ENCODE measurements around the gene ZNF436. TPM values are rescaled to one million over a fixed set of nuclear protein-coding genes. Genes with fewer than 3 reads are reported as not detected.

ZNF436 gene
- total and polyA plus RNA-seq, 9 of the 15 experiments (the other 6 are each of a cell fraction or from before 2014, with no cell fraction given), result 2.1 to 11.3 (median 6.8) TPM

GRCh38 chr1:23344111-23344986, 25.3 kb downstream of the ZNF436 start, which contains the start of gene HNRNPR (continued):
- peak; percentile 93 to 96 for TF ChIP-seq MNT (conservative IDR thresholded peaks at IDR 0.05)
- no peak for TF ChIP-seq CREB3 (tag; conservative IDR thresholded peaks at IDR 0.05; ENCODE audit: low read depth)
- TF ChIP-seq ZNF785 (CRISPR knock-in tag; IDR thresholded peaks at IDR 0.05), result no peak
- no peak for TF ChIP-seq ZNF174 (CRISPR knock-in tag; IDR thresholded peaks at IDR 0.05)
- no peak for TF ChIP-seq ZBTB34 (CRISPR knock-in tag; IDR thresholded peaks at IDR 0.05)
- TF ChIP-seq NFE2 (IDR thresholded peaks at IDR 0.05; ENCODE audit: low read depth), result no peak; the same call in 1 of the 2 replicates
- peak; percentile 28; the same call in 1 of the 2 replicates for TF ChIP-seq CEBPG (CRISPR knock-in tag; IDR thresholded peaks at IDR 0.05)
- TF ChIP-seq CEBPG (tag; conservative IDR thresholded peaks at IDR 0.05 in 1 of 2, IDR thresholded peaks at IDR 0.05 in 1 of 2), result no peak
- no peak for TF ChIP-seq ZNF311 (CRISPR knock-in tag; IDR thresholded peaks at IDR 0.05)
- TF ChIP-seq ERF (CRISPR knock-in tag; IDR thresholded peaks at IDR 0.05), result no peak
- TF ChIP-seq PYGO2 (tag; IDR thresholded peaks at IDR 0.05), result no peak
- no peak for TF ChIP-seq NFXL1 (CRISPR knock-in tag; IDR thresholded peaks at IDR 0.05)
- no peak for TF ChIP-seq ETS2 (tag; IDR thresholded peaks at IDR 0.05; ENCODE audit: borderline replicate concordance, poor library complexity, severe bottlenecking)
- TF ChIP-seq CREB5 (CRISPR knock-in tag; IDR thresholded peaks at IDR 0.05), result no peak
- no peak for TF ChIP-seq ZNF778 (CRISPR knock-in tag; IDR thresholded peaks at IDR 0.05)
- peak; percentile 98 for TF ChIP-seq L3MBTL2 (IDR thresholded peaks at IDR 0.05)
- no peak for TF ChIP-seq ZNF707 (CRISPR knock-in tag; conservative IDR thresholded peaks at IDR 0.05)
- no peak for TF ChIP-seq ZNF274 (IDR thresholded peaks at IDR 0.05; ENCODE audit: borderline replicate concordance, low read depth, low read length)
